HCT116 (cell line): ENCODE measurements around the gene MYO1G. TPM values are rescaled to one million over a fixed set of nuclear protein-coding genes. Genes with fewer than 3 reads are reported as not detected.

ENCODE experiments used
- ATAC-seq: fragments of 200-7000 bp; cut with Tn5 transposase; 2 replicates; pipeline ENCODE4 v1.9.1; 2020; ENCODE audit warnings: mild to moderate bottlenecking, moderate library complexity
- BruUV-seq: library from RNA; stranded (reverse); fragments of 400-500 nt; replicated peaks from 2 replicates; lab custom pipeline; 2021; lab: Mats Ljungman, UMichigan
- CTCF ChIA-PET: fragments of 300-600 bp; sonication (Branson Sonifier 250); formaldehyde crosslinking; loops from one replicate; lab custom pipeline; 2021; ENCODE audit warnings: antibody characterized with exemption; lab: Charles Lee
- POLR2A ChIA-PET: fragments of 300-600, 350-600 bp; sonication (Branson Sonifier 250); formaldehyde crosslinking; loops from one replicate; lab custom pipeline; 2021; ENCODE audit warnings: antibody characterized with exemption; lab: Charles Lee
- RAD21 ChIA-PET, 2 experiments: fragments of 300-600 bp; sonication (Branson Sonifier 250); formaldehyde crosslinking; loops; one replicate each; lab custom pipeline; 2023; ENCODE audit warnings: low total read pairs in 2 of 2; ENCODE audit not compliant: uncharacterized antibody in 2 of 2, unreplicated experiment in 2 of 2, low non-redundant PET in 1 of 2; lab: Charles Lee
- DNase-seq: peaks from one replicate; pipeline ENCODE4 v3.0.0-alpha.2; 2010; ENCODE audit warnings: low read depth, low spot score
- H2AFZ ChIP-seq: fragments of 200-600 bp; shearing (Covaris generic), sonication (generic); 2 replicates; pipeline ENCODE4 v1.6.1; 2017; ENCODE audit warnings: low read depth, mixed run types, mixed read lengths, antibody characterized with exemption, low read length; ENCODE audit not compliant: poor library complexity, severe bottlenecking
- H3K27ac ChIP-seq: 2 replicates; pipeline ENCODE4 v1.5.1; 2012; ENCODE audit warnings: low read depth, low read length
- H3K27me3 ChIP-seq: fragments of 200-600 bp; sonication (generic); 2 replicates; pipeline ENCODE4 v1.6.1; 2016; ENCODE audit warnings: mixed run types, low read length, mixed read lengths; ENCODE audit not compliant: insufficient read depth
- H3K36me3 ChIP-seq, 2 experiments: fragments of 200-500 bp in 1 of 2; fragments of 200-600 bp in 1 of 2; sonication (Bioruptor generic) in 1 of 2; sonication (generic) in 1 of 2; 2 replicates each; pipeline versions ENCODE4 v1.5.1 to v1.6.1; 2014 to 2016; ENCODE audit warnings: low read length in 2 of 2, inconsistent platforms in 1 of 2, mixed read lengths in 1 of 2, mixed run types in 1 of 2; ENCODE audit not compliant: insufficient read depth in 2 of 2, control insufficient read depth in 1 of 2
- H3K4me1 ChIP-seq, 2 experiments: fragments of 200-600 bp in 1 of 2; sonication (generic) in 1 of 2; 2 replicates each; pipeline versions ENCODE4 v1.5.1 to v1.6.1; 2012 to 2017; ENCODE audit warnings: low read length in 2 of 2, inconsistent platforms in 1 of 2, mild to moderate bottlenecking in 1 of 2, mixed read lengths in 1 of 2, mixed run types in 1 of 2, moderate library complexity in 1 of 2; ENCODE audit not compliant: insufficient read depth in 2 of 2, control insufficient read depth in 1 of 2
- H3K4me2 ChIP-seq: fragments of 200-600 bp; sonication (generic); 2 replicates; pipeline ENCODE4 v1.6.1; 2017; ENCODE audit warnings: mixed run types, low read length, mixed read lengths
- H3K4me3 ChIP-seq, 2 experiments: fragments of 200-600 bp in 1 of 2; sonication (generic) in 1 of 2; replicated peaks in 1 of 2; 2 replicates each; pipeline ENCODE4 v1.5.1; 2011 to 2016; ENCODE audit warnings: low read length in 2 of 2, control low read depth in 1 of 2, low read depth in 1 of 2, mild to moderate bottlenecking in 1 of 2, mixed read lengths in 1 of 2, mixed run types in 1 of 2
- H3K79me2 ChIP-seq: fragments of 200-600 bp; sonication (generic); 2 replicates; pipeline ENCODE4 v1.6.1; 2017; ENCODE audit warnings: mild to moderate bottlenecking, mixed run types, low read length, moderate library complexity, mixed read lengths; ENCODE audit not compliant: insufficient read depth
- H3K9ac ChIP-seq: fragments of 200-600 bp; sonication (generic); 2 replicates; pipeline ENCODE4 v1.6.1; 2016; ENCODE audit warnings: low read length, mixed read lengths
- H3K9me2 ChIP-seq: fragments of 200-600 bp; sonication (generic), shearing (Covaris generic); 2 replicates; pipeline ENCODE4 v1.6.1; 2017; ENCODE audit warnings: mixed run types, mild to moderate bottlenecking, moderate library complexity; ENCODE audit not compliant: insufficient read depth
- H3K9me3 ChIP-seq, 2 experiments: fragments of 200-500 bp in 1 of 2; fragments of 200-600 bp in 1 of 2; sonication (Bioruptor generic) in 1 of 2; sonication (generic) in 1 of 2; 2 replicates each; pipeline ENCODE4 v1.6.1; 2014 to 2017; ENCODE audit warnings: low read length in 2 of 2, mixed read lengths in 2 of 2, inconsistent platforms in 1 of 2, low read depth in 1 of 2, mild to moderate bottlenecking in 1 of 2, mixed run types in 1 of 2, moderate library complexity in 1 of 2; ENCODE audit not compliant: control insufficient read depth in 1 of 2, insufficient read depth in 1 of 2
- H4K20me1 ChIP-seq: fragments of 200-600 bp; sonication (generic), shearing (Covaris generic); 2 replicates; pipeline ENCODE4 v1.6.1; 2017; ENCODE audit warnings: mixed run types, mild to moderate bottlenecking, moderate library complexity; ENCODE audit not compliant: insufficient read depth
- ATF3 ChIP-seq: IDR thresholded peaks from 2 replicates; pipeline ENCODE4 v1.6.1; 2012
- CBX3 ChIP-seq: IDR thresholded peaks from 2 replicates; pipeline ENCODE4 v1.6.1; 2012; ENCODE audit warnings: low read depth
- CTCF ChIP-seq, 3 experiments: fragments of 200-600 bp in 1 of 3; sonication (generic) in 1 of 3; IDR thresholded peaks in 2 of 3; conservative IDR thresholded peaks in 1 of 3; 2 replicates each; pipeline ENCODE4 v1.5.1; 2012 to 2017; ENCODE audit warnings: low read depth in 2 of 3, low read length in 2 of 3, antibody characterized with exemption in 1 of 3, borderline replicate concordance in 1 of 3, control low read depth in 1 of 3, mild to moderate bottlenecking in 1 of 3, mixed read lengths in 1 of 3, mixed run types in 1 of 3, moderate library complexity in 1 of 3; ENCODE audit not compliant: insufficient read depth in 1 of 3
- EGR1 ChIP-seq: IDR thresholded peaks from 2 replicates; pipeline ENCODE4 v1.6.1; 2012; ENCODE audit warnings: low read depth
- EZH2phosphoT487 ChIP-seq: fragments of 200-600 bp; IDR thresholded peaks from 2 replicates; pipeline ENCODE4 v1.6.1; 2018; ENCODE audit warnings: antibody characterized with exemption, borderline replicate concordance
- REST ChIP-seq: IDR thresholded peaks from 2 replicates; pipeline ENCODE4 v1.6.1; 2012; ENCODE audit warnings: low read depth
- SRF ChIP-seq: IDR thresholded peaks from 2 replicates; pipeline ENCODE4 v1.6.1; 2012; ENCODE audit warnings: low read depth
- TCF7L2 ChIP-seq: IDR thresholded peaks from 2 replicates; pipeline ENCODE4 v1.7.0; 2011; ENCODE audit warnings: borderline replicate concordance, inconsistent platforms; ENCODE audit not compliant: insufficient read depth, insufficient read length; ENCODE audit errors: extremely low read depth
- intact Hi-C: fragments of 100-400 bp; cut with micrococcal nuclease; formaldehyde crosslinking; loops from 2 replicates; pipeline ENCODE4 v1.10.0; 2022
- total RNA-seq: library from RNA; stranded (reverse); gene quantifications from one replicate; pipeline ENCODE4 v1.2.1, GENCODE V29; 2021; ENCODE audit not compliant: unreplicated experiment

The MYO1G gene
- total RNA-seq, 1 experiment from 2014 or later = 0.74 TPM

- TF ChIP-seq EGR1 (no peak), TCF7L2 (no peak), ATF3 (no peak), CBX3 (no peak), CTCF (IDR thresholded peaks at IDR 0.05 in 2 of 3, conservative IDR thresholded peaks at IDR 0.05 in 1 of 3; ENCODE audit: borderline replicate concordance in 1 of 3, insufficient read depth in 1 of 3, low read depth in 2 of 3, low read length in 2 of 3) (no peak), SRF (no peak), REST (no peak), EZH2phosphoT487 (no peak)
- Histone ChIP-seq H3K4me2 (no peak overlapping the region), H3K4me3 (no peak overlapping the region), H3K9me3 (no peaks in the 10 kb centered on the region), H3K9me2 (no peaks in the 10 kb centered on the region), H4K20me1 (peaks cover 5% of the 10 kb centered on the region; the same call in 1 of the 2 replicates), H3K27ac (no peak overlapping the region), H3K4me1 (peaks cover 0 to 16% of the 10 kb centered on the region in 2 experiments; a peak in 2 of 4 replicates), H3K79me2 (0 out of 2 replicates have a peak, but pooled peaks cover 4% of the 10 kb centered on the region), H2AFZ (no peak overlapping the region), H3K36me3 (peaks cover 8 to 11% of the 10 kb centered on the region in 2 experiments; a peak in 3 of 4 replicates), H3K9ac (no peak overlapping the region), H3K27me3 (no peaks in the 10 kb centered on the region)
- ATAC-seq (no peak), DNase-seq (no peak)
- intact Hi-C loops = no loop called here
- POLR2A ChIA-PET = no interaction called here
- no TSS peak for BruUV-seq
- CTCF ChIA-PET = interaction anchor here (0.6 kb wide), 1 partner anchor 158 kb away, joined by 3 read pairs; no protein-coding TSS in a partner anchor
- RAD21 ChIA-PET = no interaction called here
Measured at GRCh38 chr7:44977959-44978335, 868 bp downstream of the MYO1G start.
